ENCODE data around the gene TPRG1L. TPM values are rescaled to one million over a fixed set of nuclear protein-coding genes. Genes with fewer than 3 reads are reported as not detected.
"Not testable (repeated sequence)": the region's sequence is repeated elsewhere in the genome, so short reads cannot be mapped to it uniquely, and the experiment has no call there.

TPRG1L gene
- total RNA-seq, 4 donors from 2014 or later, result 36.8 to 55.3 (median 50.3) TPM

DNA sequence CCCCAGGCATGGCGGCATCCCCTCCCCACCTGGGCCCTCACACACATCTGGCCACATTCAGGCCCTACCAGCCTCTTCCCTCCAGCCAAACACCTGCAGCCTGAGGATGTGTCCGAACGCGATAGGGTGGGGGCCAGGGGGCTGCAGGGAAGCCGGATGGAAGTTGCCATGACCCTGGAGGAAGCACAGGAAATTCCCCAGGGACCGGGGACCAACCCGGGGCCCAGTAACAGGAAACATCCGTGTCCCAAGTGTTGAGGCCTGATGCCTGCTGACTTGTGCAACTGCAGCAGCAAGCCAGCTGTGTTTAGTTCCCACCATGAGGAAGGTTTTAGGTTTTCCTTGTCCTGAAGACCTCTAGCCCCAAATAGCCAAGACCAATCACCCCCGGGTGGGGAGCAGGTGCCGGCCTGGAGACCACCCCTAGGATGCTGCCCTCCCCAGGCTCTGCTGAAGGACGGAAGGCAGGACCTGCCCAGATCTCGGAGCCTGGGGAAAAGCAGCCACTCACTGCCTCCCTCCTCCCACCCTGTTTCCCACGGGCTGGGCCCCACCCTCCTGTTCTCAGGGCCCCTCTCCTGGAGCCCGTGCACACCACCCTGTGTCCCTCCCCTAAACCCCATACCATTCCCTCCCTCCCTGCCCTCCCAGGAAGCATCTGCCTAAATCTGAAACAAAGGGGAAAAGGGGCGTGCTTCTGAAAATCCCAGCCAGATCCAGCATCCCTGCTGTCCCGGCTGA is 43.3 kb upstream of the TPRG1L start:
- DNase-seq (ENCODE audit: extremely low spot score), result no peak
- Histone ChIP-seq H3K4me3 (no peak overlapping the region), H3K4me1 (peaks cover 0 to 4% (median 0%) of the 10 kb centered on the region in 4 donors), H3K27ac (replicated peaks in 1 of 4) (no peak overlapping the region), H3K9me3 (no peaks in the 10 kb centered on the region), H3K36me3 (no peaks in the 10 kb centered on the region), H3K27me3 (peaks cover 0 to 32% (median 0%) of the 10 kb centered on the region in 4 donors)
- no peak for TF ChIP-seq CTCF (IDR thresholded peaks at IDR 0.05)
- no peak for TF ChIP-seq POLR2A (IDR thresholded peaks at IDR 0.05; ENCODE audit: low read depth)
- no peak for TF ChIP-seq EP300 (IDR thresholded peaks at IDR 0.05)
- TF ChIP-seq POLR2AphosphoS5 (IDR thresholded peaks at IDR 0.05), result no peak
- 60% methylated on average over 13 of the region's 16 CpGs for WGBS
- intact Hi-C loops (cut with DNase I), result no loop called here

GRCh38 chr1:3583751-3584150 is 41.1 kb upstream of the TPRG1L start:
- H3K36me3 ChIP-seq; H3K27ac ChIP-seq (replicated peaks in 1 of 4); H3K9me3 ChIP-seq; intact Hi-C loops (cut with DNase I); H3K4me1 ChIP-seq; H3K4me3 ChIP-seq; DNase-seq (ENCODE audit: extremely low spot score): not testable (repeated sequence)
- H3K27me3 ChIP-seq, result peaks cover 0 to 35% (median 0%) of the 10 kb centered on the region in 4 donors
- WGBS, result 83% methylated on average over 3 of the region's 21 CpGs

DNA sequence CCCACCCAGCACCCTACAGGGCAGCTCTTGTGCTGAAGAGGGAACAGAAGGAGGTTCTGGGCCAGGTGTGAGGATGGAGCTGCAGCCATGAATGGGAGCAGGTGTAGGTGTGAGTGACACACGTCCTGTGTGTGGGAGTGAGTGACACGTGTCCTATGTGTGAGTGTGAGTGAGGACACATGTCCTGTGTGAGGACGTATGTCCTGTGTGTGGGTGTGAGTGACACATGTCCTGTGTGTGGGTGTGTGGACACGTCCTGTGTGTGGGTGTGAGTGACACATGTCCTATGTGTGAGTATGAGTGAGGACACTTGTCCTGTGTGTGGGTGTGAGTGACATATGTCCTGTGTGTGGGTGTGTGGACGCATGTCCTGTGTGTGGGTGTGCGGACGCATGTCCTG is 39.9 kb upstream of the TPRG1L start:
- H3K4me3 ChIP-seq, result no peak overlapping the region
- H3K27ac ChIP-seq (replicated peaks in 1 of 4), result no peak overlapping the region
- 90% methylated on average over 7 of the region's 7 CpGs for WGBS
- TF ChIP-seq POLR2A (IDR thresholded peaks at IDR 0.05; ENCODE audit: low read depth) (no peak), CTCF (IDR thresholded peaks at IDR 0.05) (no peak), POLR2AphosphoS5 (IDR thresholded peaks at IDR 0.05) (no peak), EP300 (IDR thresholded peaks at IDR 0.05) (no peak)
- H3K9me3 ChIP-seq, result no peaks in the 10 kb centered on the region
- H3K36me3 ChIP-seq, result no peaks in the 10 kb centered on the region
- H3K4me1 ChIP-seq, result no peaks in the 10 kb centered on the region
- H3K27me3 ChIP-seq, result peaks cover 0 to 29% (median 0%) of the 10 kb centered on the region in 4 donors
- no peak for DNase-seq (ENCODE audit: extremely low spot score)
- intact Hi-C loops (cut with DNase I), result no loop called here

DNA sequence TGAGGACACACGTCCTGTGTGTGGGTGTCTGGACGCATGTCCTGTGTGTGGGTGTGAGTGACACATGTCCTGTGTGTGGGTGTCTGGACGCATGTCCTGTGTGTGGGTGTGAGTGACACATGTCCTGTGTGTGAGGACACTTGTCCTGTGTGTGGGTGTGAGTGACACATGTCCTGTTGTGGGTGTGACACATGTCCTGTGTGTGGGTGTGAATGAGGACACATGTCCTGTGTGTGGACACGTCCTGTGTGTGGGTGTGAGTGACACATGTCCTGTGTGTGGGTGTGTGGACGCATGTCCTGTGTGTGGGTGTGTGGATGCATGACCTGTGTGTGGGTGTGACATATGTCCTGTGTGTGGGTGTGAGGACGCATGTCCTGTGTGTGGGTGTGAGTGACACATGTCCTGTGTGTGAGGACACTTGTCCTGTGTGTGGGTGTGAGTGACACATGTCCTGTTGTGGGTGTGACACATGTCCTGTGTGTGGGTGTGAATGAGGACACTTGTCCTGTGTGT is 39.4 kb upstream of the TPRG1L start:
- intact Hi-C loops (cut with DNase I); H3K4me3 ChIP-seq; H3K36me3 ChIP-seq; H3K27ac ChIP-seq (replicated peaks in 1 of 4); H3K4me1 ChIP-seq; DNase-seq (ENCODE audit: extremely low spot score); H3K9me3 ChIP-seq: not testable (repeated sequence)
- H3K27me3 ChIP-seq, result peaks cover 0 to 24% (median 0%) of the 10 kb centered on the region in 4 donors
- 72% methylated on average over 6 of the region's 6 CpGs for WGBS

DNA sequence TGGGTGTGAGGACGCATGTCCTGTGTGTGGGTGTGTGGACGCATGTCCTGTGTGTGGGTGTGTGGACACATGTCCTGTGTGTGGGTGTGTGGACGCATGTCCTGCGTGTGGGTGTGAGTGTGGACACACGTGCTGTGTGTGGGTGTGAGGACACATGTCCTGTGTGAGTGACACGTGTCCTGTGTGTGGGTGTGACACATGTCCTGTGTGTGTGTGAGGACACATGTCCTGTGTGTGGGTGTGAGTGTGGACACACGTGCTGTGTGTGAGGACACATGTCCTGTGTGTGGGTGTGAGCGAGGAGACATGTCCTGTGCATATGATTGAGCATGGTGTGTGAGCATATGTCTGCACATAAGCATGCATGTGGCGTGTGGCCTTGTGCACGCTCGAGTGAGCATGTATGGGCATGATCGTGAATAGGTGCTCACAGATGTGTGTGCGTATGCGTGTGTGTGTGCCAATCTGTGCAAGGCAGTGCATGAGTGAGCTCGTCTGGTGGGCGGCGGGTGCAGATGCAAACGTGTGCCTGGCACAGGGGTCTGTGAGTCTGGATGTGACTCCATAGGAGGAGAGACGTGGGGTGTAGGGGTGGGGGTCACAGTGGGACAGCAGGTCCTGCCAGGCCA is 38.8 kb upstream of the TPRG1L start:
- DNase-seq (ENCODE audit: extremely low spot score), result no peak
- H3K4me1 ChIP-seq, result no peaks in the 10 kb centered on the region
- H3K27ac ChIP-seq (replicated peaks in 1 of 4), result no peak overlapping the region
- H3K27me3 ChIP-seq, result peaks cover 0 to 22% (median 0%) of the 10 kb centered on the region in 4 donors
- intact Hi-C loops (cut with DNase I), result no loop called here
- 88% methylated on average over 19 of the region's 19 CpGs for WGBS
- TF ChIP-seq CTCF (IDR thresholded peaks at IDR 0.05) (no peak), EP300 (IDR thresholded peaks at IDR 0.05) (no peak), POLR2A (IDR thresholded peaks at IDR 0.05; ENCODE audit: low read depth) (no peak), POLR2AphosphoS5 (IDR thresholded peaks at IDR 0.05) (no peak)
- no peaks in the 10 kb centered on the region for H3K36me3 ChIP-seq
- no peaks in the 10 kb centered on the region for H3K9me3 ChIP-seq
- no peak overlapping the region for H3K4me3 ChIP-seq

All from esophagus muscularis mucosa (tissue), 4 donors.